CD4-positive, alpha-beta T cell (primary cell): Measurements from ENCODE around the gene TRRAP. TPM values are rescaled to one million over a fixed set of nuclear protein-coding genes. Genes with fewer than 3 reads are reported as not detected.
A peak's percentile ranks its signal among the peaks of the same experiment; 100 is the strongest.

Experiments
- ATAC-seq: fragments of 200-7000 bp; cut with Tn5 transposase; one replicate; pipeline ENCODE4 v1.10.0; 2022; ENCODE audit warnings: mild to moderate bottlenecking; ENCODE audit not compliant: poor library complexity
- CTCF ChIA-PET: fragments of 350-600 bp; sonication (Branson Sonifier 250); formaldehyde crosslinking; loops from one replicate; lab custom pipeline; 2021; ENCODE audit warnings: antibody characterized with exemption, inconsistent platforms; lab: Charles Lee
- POLR2A ChIA-PET: fragments of 350-600 bp; sonication (Branson Sonifier 250); formaldehyde crosslinking; loops from one replicate; lab custom pipeline; 2021; ENCODE audit warnings: antibody characterized with exemption, inconsistent platforms; lab: Charles Lee
- DNase-seq, 14 experiments: peaks; one replicate each; pipeline ENCODE4 v3.0.0-alpha.2; 2013 to 2020; ENCODE audit warnings: mixed read lengths in 2 of 14
- H3K27ac ChIP-seq, 2 donors: one replicate each; pipeline versions ENCODE4 v1.5.1 to v1.7.0; 2013; ENCODE audit warnings: low read length in 2 of 2, low read depth in 1 of 2, mild to moderate bottlenecking in 1 of 2
- H3K27me3 ChIP-seq, 2 experiments: 1 replicate in 1 of 2; 2 replicates in 1 of 2; pipeline versions ENCODE4 v1.6.1 to v1.7.0; 2013; ENCODE audit warnings: low read length in 2 of 2, control low read depth in 1 of 2, mild to moderate bottlenecking in 1 of 2, moderate library complexity in 1 of 2; ENCODE audit not compliant: insufficient read depth in 2 of 2, control insufficient read depth in 1 of 2
- H3K36me3 ChIP-seq: one replicate; pipeline ENCODE4 v1.6.1; 2013; ENCODE audit warnings: low read length, control low read depth; ENCODE audit not compliant: insufficient read depth
- H3K4me1 ChIP-seq: one replicate; pipeline ENCODE4 v1.6.1; 2013; ENCODE audit warnings: low read length, control low read depth; ENCODE audit not compliant: insufficient read depth
- H3K4me3 ChIP-seq: one replicate; pipeline ENCODE4 v1.5.1; 2013; ENCODE audit warnings: mild to moderate bottlenecking, low read length, moderate library complexity
- H3K9me3 ChIP-seq, 2 experiments: 1 replicate in 1 of 2; 2 replicates in 1 of 2; pipeline versions ENCODE4 v1.6.1 to v1.7.0; 2013; ENCODE audit warnings: low read length in 2 of 2, mild to moderate bottlenecking in 2 of 2, control low read depth in 1 of 2, moderate library complexity in 1 of 2; ENCODE audit not compliant: control insufficient read depth in 1 of 2, insufficient read depth in 1 of 2
- H3K27ac Mint-ChIP-seq: one replicate; pipeline ENCODE4 v1.8.0; 2020; ENCODE audit warnings: mixed read lengths
- H3K27me3 Mint-ChIP-seq: one replicate; pipeline ENCODE4 v1.8.0; 2021; ENCODE audit warnings: mixed read lengths
- H3K36me3 Mint-ChIP-seq: one replicate; pipeline ENCODE4 v1.8.0; 2021; ENCODE audit warnings: low read depth, mixed read lengths
- H3K4me1 Mint-ChIP-seq: one replicate; pipeline ENCODE4 v1.8.0; 2021; ENCODE audit warnings: low read depth, mixed read lengths
- H3K4me3 Mint-ChIP-seq: one replicate; pipeline ENCODE4 v1.8.0; 2020; ENCODE audit warnings: mild to moderate bottlenecking, mixed read lengths
- H3K9me3 Mint-ChIP-seq: one replicate; pipeline ENCODE4 v1.8.0; 2020; ENCODE audit warnings: mixed read lengths
- CTCF ChIP-seq: fragments of 200-600 bp; IDR thresholded peaks from one replicate; pipeline ENCODE4 v1.8.0; 2022; ENCODE audit warnings: antibody characterized with exemption, mild to moderate bottlenecking
- intact Hi-C, 2 experiments: fragments of 100-400 bp; cut with DNase I in 1 of 2; cut with micrococcal nuclease in 1 of 2; formaldehyde crosslinking; loops; one replicate each; pipeline versions ENCODE4 v1.15.1 to v1.9.0; 2023 to 2025; cut with DNase I, micrococcal nuclease
- microRNA-seq: library from miRNA; unstranded; fragments of <30 nt; microRNA quantifications from one replicate; pipeline ENCODE4 v1.2.0, GENCODE V29; 2021; ENCODE audit warnings: borderline microRNAs expressed, borderline replicate concordance
- total RNA-seq, 174 experiments: library from RNA in 2 of 174; stranded (reverse) in 2 of 174; gene quantifications; one replicate each; pipeline ENCODE4 v1.2.3 and lab custom pipeline; 2021 to 2026

TRRAP gene
- total RNA-seq, 2 experiments from 2014 or later, result 47.9 to 48.3 TPM

GRCh38 chr7:99054781-99055180, 176.4 kb downstream of the TRRAP start:
- ATAC-seq, result no peak
- intact Hi-C loops, result no loop called here
- POLR2A ChIA-PET, result no interaction called here
- H3K36me3 ChIP-seq, result peaks cover 62% of the 10 kb centered on the region
- H3K27ac Mint-ChIP-seq, result no peak overlapping the region
- CTCF ChIA-PET, result no interaction called here
- peaks cover 80% of the 10 kb centered on the region for H3K36me3 Mint-ChIP-seq
- no peak overlapping the region for H3K4me3 ChIP-seq
- H3K27me3 Mint-ChIP-seq, result no peaks in the 10 kb centered on the region
- H3K9me3 Mint-ChIP-seq, result no peaks in the 10 kb centered on the region
- H3K27me3 ChIP-seq, result no peaks in the 10 kb centered on the region
- H3K4me1 Mint-ChIP-seq, result no peaks in the 10 kb centered on the region
- no peak for DNase-seq
- no peaks in the 10 kb centered on the region for H3K4me1 ChIP-seq
- no peaks in the 10 kb centered on the region for H3K9me3 ChIP-seq
- no peak for TF ChIP-seq CTCF
- no peak overlapping the region for H3K4me3 Mint-ChIP-seq
- no peak overlapping the region for H3K27ac ChIP-seq

GRCh38 chr7:99061001-99061776, 182.9 kb downstream of the TRRAP start:
- H3K4me3 ChIP-seq, result no peak overlapping the region
- no peak for TF ChIP-seq CTCF
- CTCF ChIA-PET, result no interaction called here
- H3K9me3 ChIP-seq, result no peaks in the 10 kb centered on the region
- POLR2A ChIA-PET, result interaction anchor here (0.6 kb wide), 1 partner anchor 16 kb away, joined by 4 read pairs; no protein-coding TSS in a partner anchor
- H3K27ac Mint-ChIP-seq, result peak overlapping the region; percentile 22
- no peak for DNase-seq
- no peaks in the 10 kb centered on the region for H3K9me3 Mint-ChIP-seq
- H3K4me3 Mint-ChIP-seq, result no peak overlapping the region
- H3K4me1 Mint-ChIP-seq, result peaks cover 31% of the 10 kb centered on the region
- ATAC-seq, result no peak
- no peaks in the 10 kb centered on the region for H3K4me1 ChIP-seq
- no peaks in the 10 kb centered on the region for H3K27me3 Mint-ChIP-seq
- no peak overlapping the region for H3K27ac ChIP-seq
- H3K36me3 Mint-ChIP-seq, result peaks cover 26% of the 10 kb centered on the region
- no peaks in the 10 kb centered on the region for H3K27me3 ChIP-seq
- H3K36me3 ChIP-seq, result peaks cover 12% of the 10 kb centered on the region
- intact Hi-C loops, result no loop called here

Small RNA genes lying within 50 kb of the gene (microRNA-seq; reads per million reads assigned to microRNA genes)
- gene MIR3609, result 13.0 reads per million, percentile 43 among the genes with 10 or more reads in this experiment

Other genes with a start within 250 kb of the TRRAP start
- gene TMEM130, start 8.5 kb upstream of the TRRAP start, total RNA-seq, result under 1 TPM in 1 of 2 experiments, not detected in 1; 0.39 TPM